ENCODE measurements around the gene NANOS1. TPM values are rescaled to one million over a fixed set of nuclear protein-coding genes. Genes with fewer than 3 reads are reported as not detected.

The NANOS1 gene
- total and polyA plus RNA-seq, 2 experiments from 2014 or later, result 1.6 to 2.9 TPM

DNA sequence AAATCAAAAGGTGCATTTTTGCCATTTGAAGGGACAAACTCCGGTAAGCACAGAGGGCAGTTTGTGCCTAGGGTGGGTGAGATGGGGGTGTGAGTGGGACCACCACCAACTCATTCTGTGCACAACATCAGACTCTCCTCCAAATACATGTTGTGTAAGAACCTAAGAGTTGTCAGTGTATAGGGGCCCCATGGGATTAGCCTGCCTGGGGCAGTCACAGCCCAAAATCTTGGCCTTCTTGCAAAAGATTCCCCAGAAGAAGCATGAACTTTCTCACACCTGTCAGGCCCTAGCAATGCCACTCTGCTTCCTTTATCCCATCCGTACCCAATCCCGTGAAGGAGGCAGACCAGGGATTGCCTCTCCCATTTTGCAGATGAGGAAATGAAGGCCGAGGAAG lies 47.1 kb upstream of the NANOS1 start:
- Histone ChIP-seq H3K27ac (ENCODE audit: low read depth) (no peak overlapping the region), H3K36me3 (ENCODE audit: insufficient read depth) (no peaks in the 10 kb centered on the region), H3K9me2 (ENCODE audit: insufficient read depth) (0 out of 2 replicates have a peak, but pooled peaks cover 3% of the 10 kb centered on the region), H4K20me1 (replicated peaks; ENCODE audit: insufficient read depth) (no peaks in the 10 kb centered on the region), H3F3A (replicated peaks; ENCODE audit: low read depth) (no peaks in the 10 kb centered on the region), H3K27me3 (ENCODE audit: insufficient read depth) (no peaks in the 10 kb centered on the region), H3K4me1 (ENCODE audit: insufficient read depth) (peaks cover 6% of the 10 kb centered on the region; the same call in 1 of the 2 replicates), H3K79me2 (replicated peaks; ENCODE audit: insufficient read depth) (no peaks in the 10 kb centered on the region), H3K4me2 (no peak overlapping the region), H2AFZ (no peak overlapping the region), H3K4me3 (no peak overlapping the region)
- peaks cover 16% of the 10 kb centered on the region for H3K27me3 Mint-ChIP-seq (ENCODE audit: insufficient read depth, low read depth, poor library complexity)
- no peak overlapping the region for H3K27ac Mint-ChIP-seq
- H3K4me1 Mint-ChIP-seq, result peaks cover 12% of the 10 kb centered on the region
- DNase-seq (ENCODE audit: low spot score), result no peak
- TF ChIP-seq EZH2 (IDR thresholded peaks at IDR 0.05; ENCODE audit: low read depth, unreplicated experiment) (no peak), STAT1 (IDR thresholded peaks at IDR 0.05; ENCODE audit: unreplicated experiment) (no peak), ZNF114 (CRISPR knock-in tag; IDR thresholded peaks at IDR 0.05) (no peak), JUNB (IDR thresholded peaks at IDR 0.05; ENCODE audit: unreplicated experiment) (no peak), NANOG (IDR thresholded peaks at IDR 0.05; ENCODE audit: borderline replicate concordance) (no peak), POLR2AphosphoS5 (IDR thresholded peaks at IDR 0.05; ENCODE audit: low read depth) (no peak), CREB1 (CRISPR knock-in tag; IDR thresholded peaks at IDR 0.05; ENCODE audit: low read depth) (no peak), ZNF331 (CRISPR knock-in tag; IDR thresholded peaks at IDR 0.05; ENCODE audit: low read depth) (no peak), EZH2phosphoT487 (IDR thresholded peaks at IDR 0.05; ENCODE audit: unreplicated experiment) (no peak)
- TF ChIP-seq, protein P1, sequence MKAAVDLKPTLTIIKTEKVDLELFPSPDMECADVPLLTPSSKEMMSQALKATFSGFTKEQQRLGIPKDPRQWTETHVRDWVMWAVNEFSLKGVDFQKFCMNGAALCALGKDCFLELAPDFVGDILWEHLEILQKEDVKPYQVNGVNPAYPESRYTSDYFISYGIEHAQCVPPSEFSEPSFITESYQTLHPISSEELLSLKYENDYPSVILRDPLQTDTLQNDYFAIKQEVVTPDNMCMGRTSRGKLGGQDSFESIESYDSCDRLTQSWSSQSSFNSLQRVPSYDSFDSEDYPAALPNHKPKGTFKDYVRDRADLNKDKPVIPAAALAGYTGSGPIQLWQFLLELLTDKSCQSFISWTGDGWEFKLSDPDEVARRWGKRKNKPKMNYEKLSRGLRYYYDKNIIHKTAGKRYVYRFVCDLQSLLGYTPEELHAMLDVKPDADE (IDR thresholded peaks at IDR 0.05), result no peak
- TF ChIP-seq, protein P2, sequence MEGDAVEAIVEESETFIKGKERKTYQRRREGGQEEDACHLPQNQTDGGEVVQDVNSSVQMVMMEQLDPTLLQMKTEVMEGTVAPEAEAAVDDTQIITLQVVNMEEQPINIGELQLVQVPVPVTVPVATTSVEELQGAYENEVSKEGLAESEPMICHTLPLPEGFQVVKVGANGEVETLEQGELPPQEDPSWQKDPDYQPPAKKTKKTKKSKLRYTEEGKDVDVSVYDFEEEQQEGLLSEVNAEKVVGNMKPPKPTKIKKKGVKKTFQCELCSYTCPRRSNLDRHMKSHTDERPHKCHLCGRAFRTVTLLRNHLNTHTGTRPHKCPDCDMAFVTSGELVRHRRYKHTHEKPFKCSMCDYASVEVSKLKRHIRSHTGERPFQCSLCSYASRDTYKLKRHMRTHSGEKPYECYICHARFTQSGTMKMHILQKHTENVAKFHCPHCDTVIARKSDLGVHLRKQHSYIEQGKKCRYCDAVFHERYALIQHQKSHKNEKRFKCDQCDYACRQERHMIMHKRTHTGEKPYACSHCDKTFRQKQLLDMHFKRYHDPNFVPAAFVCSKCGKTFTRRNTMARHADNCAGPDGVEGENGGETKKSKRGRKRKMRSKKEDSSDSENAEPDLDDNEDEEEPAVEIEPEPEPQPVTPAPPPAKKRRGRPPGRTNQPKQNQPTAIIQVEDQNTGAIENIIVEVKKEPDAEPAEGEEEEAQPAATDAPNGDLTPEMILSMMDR (conservative IDR thresholded peaks at IDR 0.05; ENCODE audit: low read depth in 2 of 2), result no peak
- TF ChIP-seq, protein P3, sequence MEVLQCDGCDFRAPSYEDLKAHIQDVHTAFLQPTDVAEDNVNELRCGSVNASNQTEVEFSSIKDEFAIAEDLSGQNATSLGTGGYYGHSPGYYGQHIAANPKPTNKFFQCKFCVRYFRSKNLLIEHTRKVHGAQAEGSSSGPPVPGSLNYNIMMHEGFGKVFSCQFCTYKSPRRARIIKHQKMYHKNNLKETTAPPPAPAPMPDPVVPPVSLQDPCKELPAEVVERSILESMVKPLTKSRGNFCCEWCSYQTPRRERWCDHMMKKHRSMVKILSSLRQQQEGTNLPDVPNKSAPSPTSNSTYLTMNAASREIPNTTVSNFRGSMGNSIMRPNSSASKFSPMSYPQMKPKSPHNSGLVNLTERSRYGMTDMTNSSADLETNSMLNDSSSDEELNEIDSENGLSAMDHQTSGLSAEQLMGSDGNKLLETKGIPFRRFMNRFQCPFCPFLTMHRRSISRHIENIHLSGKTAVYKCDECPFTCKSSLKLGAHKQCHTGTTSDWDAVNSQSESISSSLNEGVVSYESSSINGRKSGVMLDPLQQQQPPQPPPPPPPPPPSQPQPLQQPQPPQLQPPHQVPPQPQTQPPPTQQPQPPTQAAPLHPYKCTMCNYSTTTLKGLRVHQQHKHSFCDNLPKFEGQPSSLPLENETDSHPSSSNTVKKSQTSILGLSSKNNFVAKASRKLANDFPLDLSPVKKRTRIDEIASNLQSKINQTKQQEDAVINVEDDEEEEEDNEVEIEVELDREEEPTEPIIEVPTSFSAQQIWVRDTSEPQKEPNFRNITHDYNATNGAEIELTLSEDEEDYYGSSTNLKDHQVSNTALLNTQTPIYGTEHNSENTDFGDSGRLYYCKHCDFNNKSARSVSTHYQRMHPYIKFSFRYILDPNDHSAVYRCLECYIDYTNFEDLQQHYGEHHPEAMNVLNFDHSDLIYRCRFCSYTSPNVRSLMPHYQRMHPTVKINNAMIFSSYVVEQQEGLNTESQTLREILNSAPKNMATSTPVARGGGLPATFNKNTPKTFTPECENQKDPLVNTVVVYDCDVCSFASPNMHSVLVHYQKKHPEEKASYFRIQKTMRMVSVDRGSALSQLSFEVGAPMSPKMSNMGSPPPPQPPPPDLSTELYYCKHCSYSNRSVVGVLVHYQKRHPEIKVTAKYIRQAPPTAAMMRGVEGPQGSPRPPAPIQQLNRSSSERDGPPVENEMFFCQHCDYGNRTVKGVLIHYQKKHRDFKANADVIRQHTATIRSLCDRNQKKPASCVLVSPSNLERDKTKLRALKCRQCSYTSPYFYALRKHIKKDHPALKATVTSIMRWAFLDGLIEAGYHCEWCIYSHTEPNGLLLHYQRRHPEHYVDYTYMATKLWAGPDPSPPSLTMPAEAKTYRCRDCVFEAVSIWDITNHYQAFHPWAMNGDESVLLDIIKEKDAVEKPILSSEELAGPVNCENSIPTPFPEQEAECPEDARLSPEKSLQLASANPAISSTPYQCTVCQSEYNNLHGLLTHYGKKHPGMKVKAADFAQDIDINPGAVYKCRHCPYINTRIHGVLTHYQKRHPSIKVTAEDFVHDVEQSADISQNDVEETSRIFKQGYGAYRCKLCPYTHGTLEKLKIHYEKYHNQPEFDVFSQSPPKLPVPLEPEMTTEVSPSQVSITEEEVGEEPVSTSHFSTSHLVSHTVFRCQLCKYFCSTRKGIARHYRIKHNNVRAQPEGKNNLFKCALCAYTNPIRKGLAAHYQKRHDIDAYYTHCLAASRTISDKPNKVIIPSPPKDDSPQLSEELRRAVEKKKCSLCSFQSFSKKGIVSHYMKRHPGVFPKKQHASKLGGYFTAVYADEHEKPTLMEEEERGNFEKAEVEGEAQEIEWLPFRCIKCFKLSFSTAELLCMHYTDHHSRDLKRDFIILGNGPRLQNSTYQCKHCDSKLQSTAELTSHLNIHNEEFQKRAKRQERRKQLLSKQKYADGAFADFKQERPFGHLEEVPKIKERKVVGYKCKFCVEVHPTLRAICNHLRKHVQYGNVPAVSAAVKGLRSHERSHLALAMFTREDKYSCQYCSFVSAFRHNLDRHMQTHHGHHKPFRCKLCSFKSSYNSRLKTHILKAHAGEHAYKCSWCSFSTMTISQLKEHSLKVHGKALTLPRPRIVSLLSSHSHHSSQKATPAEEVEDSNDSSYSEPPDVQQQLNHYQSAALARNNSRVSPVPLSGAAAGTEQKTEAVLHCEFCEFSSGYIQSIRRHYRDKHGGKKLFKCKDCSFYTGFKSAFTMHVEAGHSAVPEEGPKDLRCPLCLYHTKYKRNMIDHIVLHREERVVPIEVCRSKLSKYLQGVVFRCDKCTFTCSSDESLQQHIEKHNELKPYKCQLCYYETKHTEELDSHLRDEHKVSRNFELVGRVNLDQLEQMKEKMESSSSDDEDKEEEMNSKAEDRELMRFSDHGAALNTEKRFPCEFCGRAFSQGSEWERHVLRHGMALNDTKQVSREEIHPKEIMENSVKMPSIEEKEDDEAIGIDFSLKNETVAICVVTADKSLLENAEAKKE (CRISPR knock-in tag; IDR thresholded peaks at IDR 0.05), result no peak
- TF ChIP-seq, protein P4, sequence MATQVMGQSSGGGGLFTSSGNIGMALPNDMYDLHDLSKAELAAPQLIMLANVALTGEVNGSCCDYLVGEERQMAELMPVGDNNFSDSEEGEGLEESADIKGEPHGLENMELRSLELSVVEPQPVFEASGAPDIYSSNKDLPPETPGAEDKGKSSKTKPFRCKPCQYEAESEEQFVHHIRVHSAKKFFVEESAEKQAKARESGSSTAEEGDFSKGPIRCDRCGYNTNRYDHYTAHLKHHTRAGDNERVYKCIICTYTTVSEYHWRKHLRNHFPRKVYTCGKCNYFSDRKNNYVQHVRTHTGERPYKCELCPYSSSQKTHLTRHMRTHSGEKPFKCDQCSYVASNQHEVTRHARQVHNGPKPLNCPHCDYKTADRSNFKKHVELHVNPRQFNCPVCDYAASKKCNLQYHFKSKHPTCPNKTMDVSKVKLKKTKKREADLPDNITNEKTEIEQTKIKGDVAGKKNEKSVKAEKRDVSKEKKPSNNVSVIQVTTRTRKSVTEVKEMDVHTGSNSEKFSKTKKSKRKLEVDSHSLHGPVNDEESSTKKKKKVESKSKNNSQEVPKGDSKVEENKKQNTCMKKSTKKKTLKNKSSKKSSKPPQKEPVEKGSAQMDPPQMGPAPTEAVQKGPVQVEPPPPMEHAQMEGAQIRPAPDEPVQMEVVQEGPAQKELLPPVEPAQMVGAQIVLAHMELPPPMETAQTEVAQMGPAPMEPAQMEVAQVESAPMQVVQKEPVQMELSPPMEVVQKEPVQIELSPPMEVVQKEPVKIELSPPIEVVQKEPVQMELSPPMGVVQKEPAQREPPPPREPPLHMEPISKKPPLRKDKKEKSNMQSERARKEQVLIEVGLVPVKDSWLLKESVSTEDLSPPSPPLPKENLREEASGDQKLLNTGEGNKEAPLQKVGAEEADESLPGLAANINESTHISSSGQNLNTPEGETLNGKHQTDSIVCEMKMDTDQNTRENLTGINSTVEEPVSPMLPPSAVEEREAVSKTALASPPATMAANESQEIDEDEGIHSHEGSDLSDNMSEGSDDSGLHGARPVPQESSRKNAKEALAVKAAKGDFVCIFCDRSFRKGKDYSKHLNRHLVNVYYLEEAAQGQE (IDR thresholded peaks at IDR 0.05; ENCODE audit: unreplicated experiment), result no peak
- H3K36me3 Mint-ChIP-seq (ENCODE audit: low read depth), result peaks cover 11% of the 10 kb centered on the region
- no peak for ATAC-seq
- H3K9me3 Mint-ChIP-seq, result peaks cover 14% of the 10 kb centered on the region; the same call in 2 of the 3 replicates
- H3K4me3 Mint-ChIP-seq, result no peak overlapping the region

Measured in GM23338 (cell line).